Measurements from ENCODE around the gene PIANP. TPM values are rescaled to one million over a fixed set of nuclear protein-coding genes. Genes with fewer than 3 reads are reported as not detected.

Gene PIANP
- total and polyA plus RNA-seq, 10 of the 15 experiments (the other 5 are each of a cell fraction or from before 2014, with no cell fraction given), result 0.08 to 0.12 (median 0.08) TPM; not detected in 7

- peak in 1 of 2 experiments; percentile 67; a peak in 2 of 4 replicates for TF ChIP-seq BHLHE40 (IDR thresholded peaks at IDR 0.05; ENCODE audit: borderline replicate concordance in 1 of 2, low read depth in 2 of 2, low read length in 1 of 2)
- TF ChIP-seq POLR2A (IDR thresholded peaks at IDR 0.05; ENCODE audit: low read depth, low read length), result peak; percentile 19; the same call in 1 of the 2 replicates
- TF ChIP-seq MEF2B (IDR thresholded peaks at IDR 0.05; ENCODE audit: partially characterized antibody, poor library complexity, severe bottlenecking), result no peak
- TF ChIP-seq, protein P1, sequence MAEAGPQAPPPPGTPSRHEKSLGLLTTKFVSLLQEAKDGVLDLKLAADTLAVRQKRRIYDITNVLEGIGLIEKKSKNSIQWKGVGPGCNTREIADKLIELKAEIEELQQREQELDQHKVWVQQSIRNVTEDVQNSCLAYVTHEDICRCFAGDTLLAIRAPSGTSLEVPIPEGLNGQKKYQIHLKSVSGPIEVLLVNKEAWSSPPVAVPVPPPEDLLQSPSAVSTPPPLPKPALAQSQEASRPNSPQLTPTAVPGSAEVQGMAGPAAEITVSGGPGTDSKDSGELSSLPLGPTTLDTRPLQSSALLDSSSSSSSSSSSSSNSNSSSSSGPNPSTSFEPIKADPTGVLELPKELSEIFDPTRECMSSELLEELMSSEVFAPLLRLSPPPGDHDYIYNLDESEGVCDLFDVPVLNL (IDR thresholded peaks at IDR 0.05; ENCODE audit: low read depth, low read length), result no peak
- TF ChIP-seq EGR1 (IDR thresholded peaks at IDR 0.05; ENCODE audit: borderline replicate concordance in 1 of 2, low read depth in 2 of 2, low read length in 2 of 2), result peak in 1 of 2 experiments; percentile 67; a peak in 1 of 3 replicates
- no peak for TF ChIP-seq MTA3 (IDR thresholded peaks at IDR 0.05; ENCODE audit: borderline replicate concordance, low read length)
- 0 out of 4 replicates have a peak, but pooled peaks of 1 of the 2 experiments have one; percentile 13 for TF ChIP-seq IKZF2 (IDR thresholded peaks at IDR 0.05)
- TF ChIP-seq KAT2A (conservative IDR thresholded peaks at IDR 0.05; ENCODE audit: control insufficient read depth, low read depth, low read length), result no peak
- WGBS (ENCODE audit: insufficient coverage, insufficient replicate concordance, low lambda C conversion rate, missing lambda C conversion rate), result 10% methylated on average over 28 of the region's 38 CpGs
- Histone ChIP-seq H3K27me3 (replicated peaks in 1 of 2; ENCODE audit: control insufficient read depth in 2 of 2, insufficient read depth in 2 of 2, low read length in 1 of 2) (no peaks in the 10 kb centered on the region), H3K27ac (ENCODE audit: control insufficient read depth, insufficient read depth) (no peak within 1 kb of the TSS; the same call in 1 of the 2 replicates), H3K4me1 (ENCODE audit: control insufficient read depth, insufficient read depth, low read length) (peaks cover 14% of the 10 kb centered on the region), H3K9ac (ENCODE audit: control insufficient read depth, insufficient read depth, low read length) (peak within 1 kb of the TSS; percentile 62), H3K4me2 (ENCODE audit: control insufficient read depth, insufficient read depth) (peak within 1 kb of the TSS; percentile 46), H3K79me2 (ENCODE audit: control insufficient read depth, insufficient read depth, low read length) (no peaks in the 10 kb centered on the region), H3K36me3 (ENCODE audit: control insufficient read depth in 2 of 2, insufficient read depth in 2 of 2, low read length in 1 of 2) (peaks cover 0 to 3% of the 10 kb centered on the region in 2 experiments; a peak in 2 of 4 replicates), H3K4me3 (peak within 1 kb of the TSS; percentile 49), H4K20me1 (ENCODE audit: control insufficient read depth, insufficient read depth) (no peaks in the 10 kb centered on the region), H3K9me3 (replicated peaks; ENCODE audit: control insufficient read depth, insufficient read depth, low read length) (peaks cover 15% of the 10 kb centered on the region), H2AFZ (ENCODE audit: control insufficient read depth, low read depth, low read length) (peak within 1 kb of the TSS; percentile 64)
- ChIA-PET RAD21 (ENCODE audit: unreplicated experiment) (no interaction called here), SMC1A (ENCODE audit: uncharacterized antibody, unreplicated experiment) (interaction anchor here (1.0 to 3.7 kb wide), 4 partner anchors 8 to 29 kb away, joined by 3 to 16 read pairs (median 5); partner anchors contain the start of gene LPAR5), POLR2A (interaction anchor here (0.7 to 1.0 kb wide), 3 partner anchors 10 to 17 kb away, joined by 3 to 6 read pairs (median 4); no protein-coding TSS in a partner anchor), CTCF (interaction anchor here (1.0 to 1.5 kb wide), 5 partner anchors 12 to 77 kb away, joined by 3 to 5 read pairs (median 4); no protein-coding TSS in a partner anchor)
- no peak for DNase-seq (ENCODE audit: low read depth, low spot score)
- no TSS peak for BruUV-seq (replicated peaks)
- in situ Hi-C loops (cut with MboI) (no loop called here), intact Hi-C loops (cut with micrococcal nuclease; ENCODE audit: unreplicated experiment) (no loop called here)
- ATAC-seq, result peak; percentile 93
- no peak for FAIRE-seq
These were observed 53.5 kb downstream of the PIANP start, which contains the start of gene ACRBP for GRCh38 chr12:6647083-6647604. Gene ACRBP, minus strand, starts transcription at chr12:6647432. Its CDS starts 66 bp downstream, at chr12:6647366.
